DND-41 (cell line): Measurements from ENCODE around the gene SETBP1.

Source experiments
- ATAC-seq: fragments of 200-7000 bp; cut with Tn5 transposase; 3 replicates; pipeline ENCODE4 v1.9.1; 2021; ENCODE audit warnings: low read depth; ENCODE audit not compliant: insufficient read depth
- DNase-seq: peaks from one replicate; pipeline ENCODE4 v3.0.0-alpha.2; 2020
- H2AFZ ChIP-seq: 2 replicates; pipeline ENCODE4 v1.6.0; 2012; ENCODE audit warnings: low read depth, low read length
- H3K27ac ChIP-seq: 2 replicates; pipeline ENCODE4 v1.5.1; 2012; ENCODE audit warnings: low read length, inconsistent platforms
- H3K27me3 ChIP-seq: fragments of 200-600 bp; sonication (generic); 2 replicates; pipeline ENCODE4 v1.6.0; 2012; ENCODE audit warnings: low read length, mild to moderate bottlenecking, inconsistent platforms; ENCODE audit not compliant: insufficient read depth, poor library complexity
- H3K36me3 ChIP-seq: 2 replicates; pipeline ENCODE4 v1.5.1; 2012; ENCODE audit warnings: low read length, inconsistent platforms; ENCODE audit not compliant: insufficient read depth
- H3K4me1 ChIP-seq: 2 replicates; pipeline ENCODE4 v1.5.1; 2012; ENCODE audit warnings: mild to moderate bottlenecking, low read length; ENCODE audit not compliant: insufficient read depth
- H3K4me2 ChIP-seq: 2 replicates; pipeline ENCODE4 v1.6.0; 2012; ENCODE audit warnings: mild to moderate bottlenecking, moderate library complexity, low read length, inconsistent platforms; ENCODE audit not compliant: insufficient read depth
- H3K4me3 ChIP-seq, 2 experiments: fragments of 200-600 bp in 1 of 2; shearing (Covaris generic) in 1 of 2; 2 replicates each; pipeline ENCODE4 v1.5.1; 2012 to 2016; ENCODE audit warnings: inconsistent platforms in 2 of 2, low read length in 2 of 2, mild to moderate bottlenecking in 2 of 2, low read depth in 1 of 2, moderate library complexity in 1 of 2
- H3K79me2 ChIP-seq: 2 replicates; pipeline ENCODE4 v1.6.0; 2012; ENCODE audit warnings: low read length, inconsistent platforms; ENCODE audit not compliant: insufficient read depth
- H3K9ac ChIP-seq: 2 replicates; pipeline ENCODE4 v1.6.0; 2012; ENCODE audit warnings: low read depth, mild to moderate bottlenecking, inconsistent platforms, low read length, moderate library complexity
- H3K9me3 ChIP-seq: 2 replicates; pipeline ENCODE4 v1.5.1; 2012; ENCODE audit warnings: low read length, moderate library complexity, mild to moderate bottlenecking, inconsistent platforms; ENCODE audit not compliant: insufficient read depth, severe bottlenecking
- H4K20me1 ChIP-seq: 2 replicates; pipeline ENCODE4 v1.6.0; 2012; ENCODE audit warnings: low read length; ENCODE audit not compliant: insufficient read depth
- EZH2 ChIP-seq: IDR thresholded peaks from 3 replicates; pipeline ENCODE4 v1.6.1; 2012; ENCODE audit warnings: borderline replicate concordance, low read depth, mild to moderate bottlenecking, moderate library complexity, low read length, inconsistent platforms; ENCODE audit not compliant: severe bottlenecking
- TF ChIP-seq, protein P1 (sequence below): IDR thresholded peaks from 2 replicates; pipeline ENCODE4 v1.5.1; 2012; ENCODE audit warnings: borderline replicate concordance, low read length, moderate library complexity, mild to moderate bottlenecking; ENCODE audit not compliant: poor library complexity, severe bottlenecking; ENCODE audit errors: extremely low read depth

Gene SETBP1

DNA sequence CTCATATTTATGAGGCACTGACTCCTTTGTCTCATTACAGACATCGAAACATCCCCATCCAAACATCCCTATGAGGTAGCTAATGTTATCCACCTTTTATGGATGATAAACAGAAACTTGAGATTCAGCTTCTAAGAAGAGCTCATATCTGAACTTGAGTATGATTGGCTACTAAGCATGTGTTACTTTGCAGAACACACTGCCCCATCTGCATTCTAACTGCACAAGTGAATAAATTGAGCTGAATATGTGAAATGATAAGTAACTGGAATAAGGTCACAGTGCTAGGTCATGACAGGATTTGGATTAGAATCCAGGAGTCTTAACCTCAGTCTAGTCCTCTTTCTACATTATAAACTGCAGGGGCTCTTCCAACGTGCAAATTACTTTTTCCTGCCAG is 172.7 kb downstream of the SETBP1 start:
- Histone ChIP-seq H3K4me3 (no peak overlapping the region), H3K79me2 (no peaks in the 10 kb centered on the region), H2AFZ (no peak overlapping the region), H3K27me3 (no peaks in the 10 kb centered on the region), H3K4me1 (no peaks in the 10 kb centered on the region), H3K36me3 (no peaks in the 10 kb centered on the region), H3K27ac (no peak overlapping the region), H3K4me2 (no peak overlapping the region), H3K9ac (no peak overlapping the region), H4K20me1 (no peaks in the 10 kb centered on the region), H3K9me3 (no peaks in the 10 kb centered on the region)
- no peak for DNase-seq
- TF ChIP-seq, protein P1, sequence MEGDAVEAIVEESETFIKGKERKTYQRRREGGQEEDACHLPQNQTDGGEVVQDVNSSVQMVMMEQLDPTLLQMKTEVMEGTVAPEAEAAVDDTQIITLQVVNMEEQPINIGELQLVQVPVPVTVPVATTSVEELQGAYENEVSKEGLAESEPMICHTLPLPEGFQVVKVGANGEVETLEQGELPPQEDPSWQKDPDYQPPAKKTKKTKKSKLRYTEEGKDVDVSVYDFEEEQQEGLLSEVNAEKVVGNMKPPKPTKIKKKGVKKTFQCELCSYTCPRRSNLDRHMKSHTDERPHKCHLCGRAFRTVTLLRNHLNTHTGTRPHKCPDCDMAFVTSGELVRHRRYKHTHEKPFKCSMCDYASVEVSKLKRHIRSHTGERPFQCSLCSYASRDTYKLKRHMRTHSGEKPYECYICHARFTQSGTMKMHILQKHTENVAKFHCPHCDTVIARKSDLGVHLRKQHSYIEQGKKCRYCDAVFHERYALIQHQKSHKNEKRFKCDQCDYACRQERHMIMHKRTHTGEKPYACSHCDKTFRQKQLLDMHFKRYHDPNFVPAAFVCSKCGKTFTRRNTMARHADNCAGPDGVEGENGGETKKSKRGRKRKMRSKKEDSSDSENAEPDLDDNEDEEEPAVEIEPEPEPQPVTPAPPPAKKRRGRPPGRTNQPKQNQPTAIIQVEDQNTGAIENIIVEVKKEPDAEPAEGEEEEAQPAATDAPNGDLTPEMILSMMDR, result no peak
- no peak for TF ChIP-seq EZH2
- no peak for ATAC-seq

GRCh38 chr18:44855681-44856080 is 175.0 kb downstream of the SETBP1 start:
- Histone ChIP-seq H3K79me2 (no peaks in the 10 kb centered on the region), H3K4me2 (no peak overlapping the region), H3K4me3 (no peak overlapping the region), H3K4me1 (no peaks in the 10 kb centered on the region), H3K27me3 (no peaks in the 10 kb centered on the region), H3K9ac (no peak overlapping the region), H3K9me3 (no peaks in the 10 kb centered on the region), H3K36me3 (no peaks in the 10 kb centered on the region), H3K27ac (no peak overlapping the region), H2AFZ (no peak overlapping the region), H4K20me1 (no peaks in the 10 kb centered on the region)
- DNase-seq (no peak), ATAC-seq (no peak)
- TF ChIP-seq, protein P1, result no peak
- no peak for TF ChIP-seq EZH2

DNA sequence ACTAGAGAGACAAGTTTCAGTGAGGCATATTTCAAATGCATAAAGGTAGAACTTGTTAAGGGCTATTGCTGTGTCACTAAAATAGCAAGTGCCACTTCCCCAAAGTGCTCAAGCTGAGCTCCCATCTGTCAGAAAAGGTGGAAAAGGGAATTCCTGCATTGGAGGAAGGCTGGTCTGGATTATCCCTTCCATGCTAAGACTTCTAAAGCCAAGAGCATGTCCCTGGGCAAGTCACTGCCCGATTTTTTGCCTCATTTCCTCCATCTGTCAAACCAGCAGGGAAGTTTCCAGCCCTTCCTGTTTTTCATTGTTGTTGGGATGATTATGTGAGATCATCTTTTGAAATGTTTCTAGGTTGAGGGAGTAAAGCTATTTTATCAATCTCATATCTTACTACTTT is 175.5 kb downstream of the SETBP1 start:
- no peak overlapping the region for H3K27ac ChIP-seq
- no peak overlapping the region for H3K4me2 ChIP-seq
- no peak overlapping the region for H3K4me3 ChIP-seq
- H3K9ac ChIP-seq, result no peak overlapping the region
- no peak overlapping the region for H2AFZ ChIP-seq
- H3K27me3 ChIP-seq, result no peaks in the 10 kb centered on the region
- H3K4me1 ChIP-seq, result no peaks in the 10 kb centered on the region
- no peaks in the 10 kb centered on the region for H3K9me3 ChIP-seq
- no peak for DNase-seq
- no peaks in the 10 kb centered on the region for H4K20me1 ChIP-seq
- ATAC-seq, result no peak
- H3K79me2 ChIP-seq, result no peaks in the 10 kb centered on the region
- no peaks in the 10 kb centered on the region for H3K36me3 ChIP-seq
- TF ChIP-seq, protein P1, result no peak
- TF ChIP-seq EZH2, result no peak

GRCh38 chr18:44857081-44857480 is 176.4 kb downstream of the SETBP1 start:
- Histone ChIP-seq H3K27me3 (no peaks in the 10 kb centered on the region), H3K9me3 (no peaks in the 10 kb centered on the region), H3K27ac (no peak overlapping the region), H2AFZ (no peak overlapping the region), H3K4me3 (no peak overlapping the region), H3K36me3 (no peaks in the 10 kb centered on the region), H3K4me1 (peaks cover 4% of the 10 kb centered on the region; the same call in 1 of the 2 replicates), H4K20me1 (no peaks in the 10 kb centered on the region), H3K79me2 (no peaks in the 10 kb centered on the region), H3K9ac (no peak overlapping the region), H3K4me2 (no peak overlapping the region)
- ATAC-seq, result no peak
- no peak for DNase-seq
- TF ChIP-seq, protein P1, result no peak
- TF ChIP-seq EZH2, result no peak
